ENCODE data around the gene F5. TPM values are rescaled to one million over a fixed set of nuclear protein-coding genes. Genes with fewer than 3 reads are reported as not detected.

Gene F5
- total and polyA plus RNA-seq, 10 of the 15 experiments (the other 5 are each of a cell fraction or from before 2014, with no cell fraction given) = under 0.01 to 3.8 (median 0.40) TPM

GRCh38 chr1:169634877-169635276, 48.6 kb upstream of the F5 start:
- intact Hi-C loops (cut with micrococcal nuclease; ENCODE audit: unreplicated experiment) = no loop called here
- ATAC-seq = no peak

GRCh38 chr1:169634145-169634544, 47.9 kb upstream of the F5 start:
- intact Hi-C loops (cut with micrococcal nuclease; ENCODE audit: unreplicated experiment) (no loop called here), in situ Hi-C loops (cut with MboI) (no loop called here)
- Histone ChIP-seq H3K4me1 (ENCODE audit: control insufficient read depth, insufficient read depth, low read length) (no peaks in the 10 kb centered on the region), H3K79me2 (ENCODE audit: control insufficient read depth, insufficient read depth, low read length) (no peaks in the 10 kb centered on the region), H3K4me3 (no peak overlapping the region), H3K9me3 (replicated peaks; ENCODE audit: control insufficient read depth, insufficient read depth, low read length) (peaks cover 8% of the 10 kb centered on the region; the same call in 2 of the 3 replicates), H3K36me3 (ENCODE audit: control insufficient read depth in 2 of 2, insufficient read depth in 2 of 2, low read length in 1 of 2) (no peaks in the 10 kb centered on the region), H4K20me1 (ENCODE audit: control insufficient read depth, insufficient read depth) (no peaks in the 10 kb centered on the region), H3K27ac (ENCODE audit: control insufficient read depth, insufficient read depth) (no peak overlapping the region), H3K9ac (ENCODE audit: control insufficient read depth, insufficient read depth, low read length) (no peak overlapping the region), H2AFZ (ENCODE audit: control insufficient read depth, low read depth, low read length) (no peak overlapping the region), H3K4me2 (ENCODE audit: control insufficient read depth, insufficient read depth) (no peak overlapping the region), H3K27me3 (replicated peaks in 1 of 2; ENCODE audit: control insufficient read depth in 2 of 2, insufficient read depth in 2 of 2, low read length in 1 of 2) (no peaks in the 10 kb centered on the region)
- ChIA-PET RAD21 (ENCODE audit: unreplicated experiment) (no interaction called here), SMC1A (ENCODE audit: uncharacterized antibody, unreplicated experiment) (interaction anchor here (0.6 to 1.9 kb wide), 4 partner anchors 9 to 470 kb away, joined by 3 to 5 read pairs (median 3); no protein-coding TSS in a partner anchor), CTCF (interaction anchor here (1.6 kb wide), 1 partner anchor 33 kb away, joined by 5 read pairs; no protein-coding TSS in a partner anchor), POLR2A (interaction anchor here (0.8 kb wide), 1 partner anchor 32 kb away, joined by 3 read pairs; no protein-coding TSS in a partner anchor)
- ATAC-seq = no peak
- no TSS peak for BruUV-seq (replicated peaks)
- no peak for DNase-seq (ENCODE audit: low read depth, low spot score)
- 42% methylated on average over 1 of the region's 1 CpG for WGBS (ENCODE audit: insufficient coverage, insufficient replicate concordance, low lambda C conversion rate, missing lambda C conversion rate)
- no peak for FAIRE-seq
- TF ChIP-seq RELB (IDR thresholded peaks at IDR 0.05; ENCODE audit: low read depth) (no peak), GATAD2B (conservative IDR thresholded peaks at IDR 0.05; ENCODE audit: low read depth) (no peak), HDAC2 (IDR thresholded peaks at IDR 0.05) (no peak), DPF2 (IDR thresholded peaks at IDR 0.05) (no peak), E4F1 (IDR thresholded peaks at IDR 0.05; ENCODE audit: borderline replicate concordance, partially characterized antibody) (no peak), CHD4 (IDR thresholded peaks at IDR 0.05) (no peak), ZBTB33 (IDR thresholded peaks at IDR 0.05) (no peak)

More at GRCh38 chr1:169634877-169635276, 48.6 kb upstream of the F5 start:
- Histone ChIP-seq H4K20me1 (ENCODE audit: control insufficient read depth, insufficient read depth) (no peaks in the 10 kb centered on the region), H3K4me2 (ENCODE audit: control insufficient read depth, insufficient read depth) (no peak overlapping the region), H3K36me3 (ENCODE audit: control insufficient read depth in 2 of 2, insufficient read depth in 2 of 2, low read length in 1 of 2) (no peaks in the 10 kb centered on the region), H3K4me3 (no peak overlapping the region), H3K4me1 (ENCODE audit: control insufficient read depth, insufficient read depth, low read length) (no peaks in the 10 kb centered on the region), H3K9me3 (replicated peaks; ENCODE audit: control insufficient read depth, insufficient read depth, low read length) (peaks cover 8% of the 10 kb centered on the region; the same call in 2 of the 3 replicates), H3K9ac (ENCODE audit: control insufficient read depth, insufficient read depth, low read length) (no peak overlapping the region), H2AFZ (ENCODE audit: control insufficient read depth, low read depth, low read length) (no peak overlapping the region), H3K27me3 (replicated peaks in 1 of 2; ENCODE audit: control insufficient read depth in 2 of 2, insufficient read depth in 2 of 2, low read length in 1 of 2) (no peaks in the 10 kb centered on the region), H3K27ac (ENCODE audit: control insufficient read depth, insufficient read depth) (no peak overlapping the region), H3K79me2 (ENCODE audit: control insufficient read depth, insufficient read depth, low read length) (no peaks in the 10 kb centered on the region)
- TF ChIP-seq NFXL1 (IDR thresholded peaks at IDR 0.05; ENCODE audit: borderline replicate concordance) = no peak
- no peak for TF ChIP-seq WRNIP1 (IDR thresholded peaks at IDR 0.05; ENCODE audit: borderline replicate concordance, low read depth, low read length)
- no peak for TF ChIP-seq SREBF2 (IDR thresholded peaks at IDR 0.05; ENCODE audit: low read length)
- TF ChIP-seq FOXK2 (IDR thresholded peaks at IDR 0.05) = no peak
- TF ChIP-seq DPF2 (IDR thresholded peaks at IDR 0.05) = no peak
- TF ChIP-seq HCFC1 (IDR thresholded peaks at IDR 0.05; ENCODE audit: low read length) = no peak
- TF ChIP-seq POLR2AphosphoS5 (IDR thresholded peaks at IDR 0.05; ENCODE audit: low read length) = no peak
- TF ChIP-seq PAX5 (IDR thresholded peaks at IDR 0.05; ENCODE audit: borderline replicate concordance, low read depth, low read length) = no peak
- no peak for TF ChIP-seq ZBED1 (IDR thresholded peaks at IDR 0.05; ENCODE audit: borderline replicate concordance)
- TF ChIP-seq SREBF1 (IDR thresholded peaks at IDR 0.05; ENCODE audit: low read length) = no peak
- WGBS (ENCODE audit: insufficient coverage, insufficient replicate concordance, low lambda C conversion rate, missing lambda C conversion rate) = 24% methylated on average over 1 of the region's 1 CpG
- ChIA-PET CTCF (interaction anchor here (0.6 to 1.6 kb wide), 3 partner anchors 33 to 1541 kb away, joined by 3 to 5 read pairs (median 5); no protein-coding TSS in a partner anchor), POLR2A (no interaction called here), RAD21 (ENCODE audit: unreplicated experiment) (no interaction called here), SMC1A (ENCODE audit: uncharacterized antibody, unreplicated experiment) (interaction anchor here (0.6 to 1.3 kb wide), 3 partner anchors 13 to 471 kb away, joined by 3 read pairs; no protein-coding TSS in a partner anchor)
- BruUV-seq (replicated peaks) = no TSS peak
- DNase-seq (ENCODE audit: low read depth, low spot score) = no peak
- in situ Hi-C loops (cut with MboI) = no loop called here
- FAIRE-seq = no peak

Measured in GM12878 (cell line).